ENCODE results near the gene NOS1. TPM values are rescaled to one million over a fixed set of nuclear protein-coding genes. Genes with fewer than 3 reads are reported as not detected.

NOS1 gene
- total RNA-seq, 1 donor from 2014 or later = 0.05 TPM

DNA sequence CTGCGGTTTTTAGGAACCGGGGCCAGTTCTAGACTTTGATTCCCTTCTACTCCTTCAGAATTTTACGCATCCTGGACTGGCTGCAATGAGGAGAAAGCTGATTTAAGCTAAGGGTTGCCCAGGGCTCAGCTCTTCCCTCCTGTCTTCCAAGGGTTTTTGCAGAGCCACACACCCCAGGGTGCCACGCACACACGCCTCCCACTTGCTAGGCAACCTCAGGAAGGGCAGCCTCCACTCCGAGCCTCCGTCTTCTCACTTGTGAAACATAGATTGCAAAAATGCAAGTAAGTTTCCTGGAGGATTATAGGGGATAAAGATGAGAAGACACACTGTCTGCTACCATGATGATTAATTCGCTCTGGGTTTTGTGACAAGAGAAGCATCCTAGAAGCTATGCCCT is 31.7 kb downstream of the NOS1 start:
- Mint-ChIP-seq H3K4me3 (ENCODE audit: unreplicated experiment) (no peak overlapping the region), H3K4me1 (ENCODE audit: unreplicated experiment) (peaks cover 7% of the 10 kb centered on the region), H3K27ac (ENCODE audit: unreplicated experiment) (no peak overlapping the region), H3K36me3 (ENCODE audit: low read depth, unreplicated experiment) (no peaks in the 10 kb centered on the region), H3K27me3 (ENCODE audit: unreplicated experiment) (peaks cover 9% of the 10 kb centered on the region), H3K9me3 (ENCODE audit: unreplicated experiment) (no peaks in the 10 kb centered on the region)
- no peak for DNase-seq (ENCODE audit: low spot score)
- TF ChIP-seq, protein P1, sequence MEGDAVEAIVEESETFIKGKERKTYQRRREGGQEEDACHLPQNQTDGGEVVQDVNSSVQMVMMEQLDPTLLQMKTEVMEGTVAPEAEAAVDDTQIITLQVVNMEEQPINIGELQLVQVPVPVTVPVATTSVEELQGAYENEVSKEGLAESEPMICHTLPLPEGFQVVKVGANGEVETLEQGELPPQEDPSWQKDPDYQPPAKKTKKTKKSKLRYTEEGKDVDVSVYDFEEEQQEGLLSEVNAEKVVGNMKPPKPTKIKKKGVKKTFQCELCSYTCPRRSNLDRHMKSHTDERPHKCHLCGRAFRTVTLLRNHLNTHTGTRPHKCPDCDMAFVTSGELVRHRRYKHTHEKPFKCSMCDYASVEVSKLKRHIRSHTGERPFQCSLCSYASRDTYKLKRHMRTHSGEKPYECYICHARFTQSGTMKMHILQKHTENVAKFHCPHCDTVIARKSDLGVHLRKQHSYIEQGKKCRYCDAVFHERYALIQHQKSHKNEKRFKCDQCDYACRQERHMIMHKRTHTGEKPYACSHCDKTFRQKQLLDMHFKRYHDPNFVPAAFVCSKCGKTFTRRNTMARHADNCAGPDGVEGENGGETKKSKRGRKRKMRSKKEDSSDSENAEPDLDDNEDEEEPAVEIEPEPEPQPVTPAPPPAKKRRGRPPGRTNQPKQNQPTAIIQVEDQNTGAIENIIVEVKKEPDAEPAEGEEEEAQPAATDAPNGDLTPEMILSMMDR (IDR thresholded peaks at IDR 0.05; ENCODE audit: unreplicated experiment) = no peak

DNA sequence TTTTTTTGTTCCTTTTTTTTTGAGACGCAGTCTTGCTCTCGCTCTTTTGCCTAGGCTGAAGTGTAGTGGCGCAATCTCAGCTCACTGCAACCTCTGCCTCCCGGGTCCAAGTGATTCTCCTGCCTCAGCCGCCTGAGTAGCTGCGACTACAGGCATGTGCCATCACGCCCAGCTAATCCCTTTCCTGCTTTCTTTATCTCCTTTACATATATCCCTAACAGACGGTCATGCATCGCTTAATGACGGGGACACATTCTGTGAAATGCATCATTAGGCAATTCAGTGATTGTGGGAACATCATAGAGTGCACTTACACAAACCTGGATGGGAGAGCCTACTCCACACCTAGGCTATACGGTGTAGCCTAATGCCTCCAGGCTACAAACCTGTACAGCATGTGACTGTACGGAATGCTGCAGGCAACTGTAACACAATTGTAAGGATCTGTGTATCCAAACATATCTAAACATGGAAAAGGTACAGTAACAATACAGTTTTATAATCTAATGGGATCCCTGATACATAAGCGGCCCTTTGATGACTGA is 32.8 kb downstream of the NOS1 start:
- Mint-ChIP-seq H3K4me1 (ENCODE audit: unreplicated experiment) (no peaks in the 10 kb centered on the region), H3K27ac (ENCODE audit: unreplicated experiment) (no peak overlapping the region), H3K4me3 (ENCODE audit: unreplicated experiment) (no peak overlapping the region), H3K36me3 (ENCODE audit: low read depth, unreplicated experiment) (no peaks in the 10 kb centered on the region), H3K27me3 (ENCODE audit: unreplicated experiment) (peaks cover 7% of the 10 kb centered on the region), H3K9me3 (ENCODE audit: unreplicated experiment) (no peaks in the 10 kb centered on the region)
- TF ChIP-seq, protein P1 (IDR thresholded peaks at IDR 0.05; ENCODE audit: unreplicated experiment) = no peak
- DNase-seq (ENCODE audit: low spot score) = no peak

DNA sequence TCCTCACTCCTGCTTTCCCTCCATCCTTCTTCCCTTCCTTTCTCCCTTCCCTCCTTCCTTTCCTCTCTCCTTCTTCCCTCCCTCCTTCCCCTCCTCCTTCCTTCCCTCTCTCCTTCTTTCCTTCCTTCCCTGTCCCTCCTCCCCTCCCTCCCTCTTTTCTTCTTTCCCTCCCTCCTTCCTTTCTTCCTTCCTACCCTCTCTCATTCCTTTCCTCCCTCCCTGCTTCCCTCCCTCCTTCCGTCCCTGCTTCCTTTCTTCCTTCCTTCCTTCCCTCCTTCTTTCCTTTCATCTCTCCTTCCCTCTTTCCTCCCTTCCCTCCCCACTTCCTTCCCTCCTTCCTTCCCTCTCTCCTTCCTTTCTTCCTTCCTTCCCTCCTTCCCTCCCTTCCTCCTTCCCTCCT is 39.0 kb downstream of the NOS1 start:
- no peaks in the 10 kb centered on the region for H3K36me3 Mint-ChIP-seq (ENCODE audit: low read depth, unreplicated experiment)
- no peak for DNase-seq (ENCODE audit: low spot score)
- no peaks in the 10 kb centered on the region for H3K4me1 Mint-ChIP-seq (ENCODE audit: unreplicated experiment)
- no peak overlapping the region for H3K4me3 Mint-ChIP-seq (ENCODE audit: unreplicated experiment)
- TF ChIP-seq, protein P1 (IDR thresholded peaks at IDR 0.05; ENCODE audit: unreplicated experiment) = no peak
- H3K27me3 Mint-ChIP-seq (ENCODE audit: unreplicated experiment) = peaks cover 2% of the 10 kb centered on the region
- H3K9me3 Mint-ChIP-seq (ENCODE audit: unreplicated experiment) = no peaks in the 10 kb centered on the region
- no peak overlapping the region for H3K27ac Mint-ChIP-seq (ENCODE audit: unreplicated experiment)

GRCh38 chr12:117321572-117321971 is 39.9 kb downstream of the NOS1 start:
- Mint-ChIP-seq H3K36me3 (ENCODE audit: low read depth, unreplicated experiment) (no peaks in the 10 kb centered on the region), H3K27ac (ENCODE audit: unreplicated experiment) (no peak overlapping the region), H3K9me3 (ENCODE audit: unreplicated experiment) (no peaks in the 10 kb centered on the region), H3K4me1 (ENCODE audit: unreplicated experiment) (no peaks in the 10 kb centered on the region), H3K27me3 (ENCODE audit: unreplicated experiment) (peaks cover 2% of the 10 kb centered on the region), H3K4me3 (ENCODE audit: unreplicated experiment) (no peak overlapping the region)
- TF ChIP-seq, protein P1 (IDR thresholded peaks at IDR 0.05; ENCODE audit: unreplicated experiment) = no peak
- no peak for DNase-seq (ENCODE audit: low spot score)

GRCh38 chr12:117318591-117318990 is 42.8 kb downstream of the NOS1 start:
- peaks cover 2% of the 10 kb centered on the region for H3K27me3 Mint-ChIP-seq (ENCODE audit: unreplicated experiment)
- no peak overlapping the region for H3K27ac Mint-ChIP-seq (ENCODE audit: unreplicated experiment)
- DNase-seq (ENCODE audit: low spot score) = no peak
- no peak overlapping the region for H3K4me3 Mint-ChIP-seq (ENCODE audit: unreplicated experiment)
- H3K9me3 Mint-ChIP-seq (ENCODE audit: unreplicated experiment) = no peaks in the 10 kb centered on the region
- TF ChIP-seq, protein P1 (IDR thresholded peaks at IDR 0.05; ENCODE audit: unreplicated experiment) = no peak
- H3K4me1 Mint-ChIP-seq (ENCODE audit: unreplicated experiment) = no peaks in the 10 kb centered on the region
- H3K36me3 Mint-ChIP-seq (ENCODE audit: low read depth, unreplicated experiment) = no peaks in the 10 kb centered on the region
